Measurements from ENCODE around the gene GHITM.

Gene GHITM

GRCh38 chr10:84196941-84197340, 57.6 kb downstream of the GHITM start:
- DNase-seq (ENCODE audit: insufficient read length, low spot score) = no peak
- FAIRE-seq = no peak
- no peak for TF ChIP-seq POLR2AphosphoS5 (IDR thresholded peaks at IDR 0.05; ENCODE audit: low read depth, low read length)
- no peak for TF ChIP-seq TAF1 (IDR thresholded peaks at IDR 0.05; ENCODE audit: low read depth, low read length)
- no peak for TF ChIP-seq PAX5 (IDR thresholded peaks at IDR 0.05; ENCODE audit: insufficient read depth, low read length, severe bottlenecking)
- no peak for TF ChIP-seq POLR2A (IDR thresholded peaks at IDR 0.05; ENCODE audit: low read depth, low read length)

GRCh38 chr10:84197643-84198042, 58.3 kb downstream of the GHITM start:
- no peak for TF ChIP-seq TAF1 (IDR thresholded peaks at IDR 0.05; ENCODE audit: low read depth, low read length)
- no peak for TF ChIP-seq PAX5 (IDR thresholded peaks at IDR 0.05; ENCODE audit: insufficient read depth, low read length, severe bottlenecking)
- no peak for TF ChIP-seq POLR2AphosphoS5 (IDR thresholded peaks at IDR 0.05; ENCODE audit: low read depth, low read length)
- no peak for TF ChIP-seq POLR2A (IDR thresholded peaks at IDR 0.05; ENCODE audit: low read depth, low read length)
- DNase-seq (ENCODE audit: insufficient read length, low spot score) (no peak), FAIRE-seq (no peak)

GRCh38 chr10:84198206-84198915, 59.1 kb downstream of the GHITM start:
- TF ChIP-seq POLR2A (IDR thresholded peaks at IDR 0.05; ENCODE audit: low read depth, low read length) (no peak), SPI1 (IDR thresholded peaks at IDR 0.05; ENCODE audit: low read depth, low read length) (no peak), POLR2AphosphoS5 (IDR thresholded peaks at IDR 0.05; ENCODE audit: low read depth, low read length) (no peak), TAF1 (IDR thresholded peaks at IDR 0.05; ENCODE audit: low read depth, low read length) (no peak), PAX5 (IDR thresholded peaks at IDR 0.05; ENCODE audit: insufficient read depth, low read length, severe bottlenecking) (no peak), POU2F2 (IDR thresholded peaks at IDR 0.05; ENCODE audit: low read depth, low read length) (no peak)
- DNase-seq (ENCODE audit: insufficient read length, low spot score) = no peak
- no peak for FAIRE-seq

GRCh38 chr10:84200537-84201243, 61.4 kb downstream of the GHITM start:
- FAIRE-seq = no peak
- DNase-seq (ENCODE audit: insufficient read length, low spot score) = no peak
- no peak for TF ChIP-seq PAX5 (IDR thresholded peaks at IDR 0.05; ENCODE audit: insufficient read depth, low read length, severe bottlenecking)
- TF ChIP-seq POU2F2 (IDR thresholded peaks at IDR 0.05; ENCODE audit: low read depth, low read length) = no peak
- no peak for TF ChIP-seq POLR2AphosphoS5 (IDR thresholded peaks at IDR 0.05; ENCODE audit: low read depth, low read length)
- no peak for TF ChIP-seq SPI1 (IDR thresholded peaks at IDR 0.05; ENCODE audit: low read depth, low read length)
- no peak for TF ChIP-seq POLR2A (IDR thresholded peaks at IDR 0.05; ENCODE audit: low read depth, low read length)

- no peak for TF ChIP-seq POLR2A (IDR thresholded peaks at IDR 0.05; ENCODE audit: low read depth, low read length)
- no peak for TF ChIP-seq POLR2AphosphoS5 (IDR thresholded peaks at IDR 0.05; ENCODE audit: low read depth, low read length)
- no peak for TF ChIP-seq TAF1 (IDR thresholded peaks at IDR 0.05; ENCODE audit: low read depth, low read length)
- TF ChIP-seq POU2F2 (IDR thresholded peaks at IDR 0.05; ENCODE audit: low read depth, low read length) = no peak
- TF ChIP-seq SPI1 (IDR thresholded peaks at IDR 0.05; ENCODE audit: low read depth, low read length) = no peak
- no peak for TF ChIP-seq PAX5 (IDR thresholded peaks at IDR 0.05; ENCODE audit: insufficient read depth, low read length, severe bottlenecking)
- DNase-seq (ENCODE audit: insufficient read length, low spot score) (no peak), FAIRE-seq (no peak)
These were observed 61.9 kb downstream of the GHITM start for GRCh38 chr10:84201244-84201606.

- DNase-seq (ENCODE audit: insufficient read length, low spot score) (no peak), FAIRE-seq (no peak)
- no peak for TF ChIP-seq TAF1 (IDR thresholded peaks at IDR 0.05; ENCODE audit: low read depth, low read length)
- no peak for TF ChIP-seq POLR2A (IDR thresholded peaks at IDR 0.05; ENCODE audit: low read depth, low read length)
- no peak for TF ChIP-seq SPI1 (IDR thresholded peaks at IDR 0.05; ENCODE audit: low read depth, low read length)
- TF ChIP-seq POU2F2 (IDR thresholded peaks at IDR 0.05; ENCODE audit: low read depth, low read length) = no peak
- TF ChIP-seq POLR2AphosphoS5 (IDR thresholded peaks at IDR 0.05; ENCODE audit: low read depth, low read length) = no peak
- no peak for TF ChIP-seq PAX5 (IDR thresholded peaks at IDR 0.05; ENCODE audit: insufficient read depth, low read length, severe bottlenecking)
These were observed 62.4 kb downstream of the GHITM start for GRCh38 chr10:84201682-84202081.

- DNase-seq (ENCODE audit: insufficient read length, low spot score) (no peak), FAIRE-seq (no peak)
- no peak for TF ChIP-seq POLR2AphosphoS5 (IDR thresholded peaks at IDR 0.05; ENCODE audit: low read depth, low read length)
- TF ChIP-seq TAF1 (IDR thresholded peaks at IDR 0.05; ENCODE audit: low read depth, low read length) = no peak
- TF ChIP-seq PAX5 (IDR thresholded peaks at IDR 0.05; ENCODE audit: insufficient read depth, low read length, severe bottlenecking) = no peak
- no peak for TF ChIP-seq SPI1 (IDR thresholded peaks at IDR 0.05; ENCODE audit: low read depth, low read length)
These were observed 63.0 kb downstream of the GHITM start for GRCh38 chr10:84202349-84202748.

Measured in GM12891 (cell line).